ENCODE measurements around the gene SAMSN1. TPM values are rescaled to one million over a fixed set of nuclear protein-coding genes. Genes with fewer than 3 reads are reported as not detected.
A peak's percentile ranks its signal among the peaks of the same experiment; 100 is the strongest.

Gene SAMSN1
- total and polyA plus RNA-seq, 9 of the 15 experiments (the other 6 are each of a cell fraction or from before 2014, with no cell fraction given), result 101 to 223 (median 159) TPM

- in situ Hi-C loops (cut with MboI), result no loop called here
- peaks cover 4 to 30% of the 10 kb centered on the region in 2 experiments; a peak in 4 of 5 replicates for H3K4me1 ChIP-seq (replicated peaks in 1 of 2; ENCODE audit: control insufficient read depth in 2 of 2, insufficient read depth in 2 of 2, low read length in 2 of 2)
- no TSS peak for BruUV-seq (replicated peaks)
- H3K27me3 ChIP-seq (ENCODE audit: control insufficient read depth in 2 of 2, insufficient read depth in 2 of 2, low read length in 2 of 2), result no peaks in the 10 kb centered on the region
- no peak overlapping the region for H2AFZ ChIP-seq (ENCODE audit: low read depth, low read length)
- ATAC-seq (peak; percentile 65), DNase-seq (ENCODE audit: extremely low read depth in 1 of 4, low spot score in 3 of 4) (peak in 1 of 4 experiments; percentile 69), FAIRE-seq (peak; percentile 84)
- H3K9me3 ChIP-seq (replicated peaks; ENCODE audit: control insufficient read depth, insufficient read depth, low read depth, low read length), result no peaks in the 10 kb centered on the region
- intact Hi-C loops (cut with micrococcal nuclease), result loop anchor here (1.0 to 5.0 kb wide), 5 partner anchors 17 to 535 kb away; partner anchors contain the start of gene NRIP1
- H4K20me1 ChIP-seq (replicated peaks; ENCODE audit: control insufficient read depth, insufficient read depth, low read length), result peaks cover 9% of the 10 kb centered on the region; the same call in 1 of the 2 replicates
- H3K4me3 ChIP-seq, result peak overlapping the region; percentile 13
- ChIA-PET POLR2A (interaction anchor here (1.0 to 4.5 kb wide), 8 partner anchors 9 to 236 kb away, joined by 3 to 17 read pairs (median 6); no protein-coding TSS in a partner anchor), CTCF (ENCODE audit: low intra/inter-chr PET ratio) (no interaction called here)
- H3K9ac ChIP-seq (ENCODE audit: insufficient read depth in 1 of 2, low read depth in 2 of 2, low read length in 2 of 2), result peak overlapping the region in 1 of 2 experiments; percentile 68; a peak in 3 of 4 replicates
- peak overlapping the region; percentile 63 for H3K4me2 ChIP-seq (ENCODE audit: insufficient read depth, low read length)
- peaks cover 59% of the 10 kb centered on the region for H3K36me3 ChIP-seq (ENCODE audit: control insufficient read depth, insufficient read depth, low read length)
- H3K9me1 ChIP-seq (ENCODE audit: control insufficient read depth, insufficient read depth, low read length), result no peaks in the 10 kb centered on the region
- WGBS (ENCODE audit: insufficient coverage, low coverage, missing lambda C conversion rate), result 2% methylated on average over 10 of the region's 10 CpGs
- peak overlapping the region; percentile 67 for H3K27ac ChIP-seq (ENCODE audit: extremely low read depth, low read depth, low read length)
- peaks cover 99% of the 10 kb centered on the region for H3K79me2 ChIP-seq (ENCODE audit: control insufficient read depth, insufficient read depth, low read length)
- TF ChIP-seq ZNF408 (CRISPR knock-in tag; IDR thresholded peaks at IDR 0.05; ENCODE audit: low read depth) (no peak), TOE1 (IDR thresholded peaks at IDR 0.05; ENCODE audit: borderline replicate concordance) (peak; percentile 90), TOE1 (CRISPR knock-in tag; IDR thresholded peaks at IDR 0.05; ENCODE audit: borderline replicate concordance, low read depth) (no peak), FOXM1 (IDR thresholded peaks at IDR 0.05; ENCODE audit: low read depth) (no peak), FOXM1 (CRISPR knock-in tag; IDR thresholded peaks at IDR 0.05; ENCODE audit: low read depth) (no peak), CBFA2T2 (conservative IDR thresholded peaks at IDR 0.05) (peak; percentile 70), ZNF592 (IDR thresholded peaks at IDR 0.05) (peak; percentile 30; the same call in 1 of the 2 replicates), ZNF740 (CRISPR knock-in tag; IDR thresholded peaks at IDR 0.05) (no peak), ZNF740 (tag; IDR thresholded peaks at IDR 0.05) (no peak), RAD51 (IDR thresholded peaks at IDR 0.05; ENCODE audit: borderline replicate concordance, low read depth) (peak; percentile 94), ZKSCAN1 (IDR thresholded peaks at IDR 0.05; ENCODE audit: low read depth, low read length) (no peak), ZNF41 (CRISPR knock-in tag; conservative IDR thresholded peaks at IDR 0.05) (no peak), MNT (conservative IDR thresholded peaks at IDR 0.05) (0 out of 4 replicates have a peak, but pooled peaks have one; percentile 20 to 30), ZNF780A (CRISPR knock-in tag; IDR thresholded peaks at IDR 0.05) (no peak)
Observed at GRCh38 chr21:14526836-14527695, 19.0 kb downstream of the SAMSN1 start.

All from K562 (cell line).